MV-4-11 (cell line): ENCODE data around the gene FRA10AC1.

ENCODE experiments used
- DNase-seq: peaks from one replicate; lab custom pipeline; 2025; lab: John Stamatoyannopoulos, UW

The FRA10AC1 gene

DNA sequence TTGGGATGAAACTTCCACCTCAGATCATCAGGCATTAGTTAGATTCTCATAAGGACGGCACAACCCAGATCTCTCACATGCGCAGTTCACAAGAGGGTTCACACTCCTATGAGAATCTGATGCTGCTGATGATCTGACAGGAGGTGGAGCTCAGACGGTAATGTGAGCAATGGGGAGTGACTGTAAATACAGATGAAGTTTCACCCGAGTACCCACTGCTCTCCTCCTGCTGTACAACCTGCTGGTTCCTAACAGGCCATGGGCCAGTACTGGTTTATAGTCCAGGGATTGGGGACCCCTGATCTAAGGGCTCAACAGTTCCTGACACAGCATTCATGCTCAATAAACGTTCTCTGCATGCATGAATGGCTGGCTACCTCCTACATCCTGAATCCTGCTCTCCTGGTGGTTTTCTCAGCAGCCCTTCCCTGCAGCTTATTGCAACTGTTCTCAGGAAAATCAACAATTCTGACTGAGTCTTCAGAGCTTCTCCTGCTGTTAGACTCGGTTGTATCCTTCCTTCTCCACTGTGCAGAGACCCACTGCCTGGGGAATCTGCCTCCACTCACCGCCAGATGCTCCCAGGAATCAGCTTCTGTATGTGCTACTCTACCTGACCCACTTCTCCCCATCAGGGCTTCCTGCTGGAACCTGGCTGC lies 72.6 kb downstream of the FRA10AC1 start:
- no peak for DNase-seq

DNA sequence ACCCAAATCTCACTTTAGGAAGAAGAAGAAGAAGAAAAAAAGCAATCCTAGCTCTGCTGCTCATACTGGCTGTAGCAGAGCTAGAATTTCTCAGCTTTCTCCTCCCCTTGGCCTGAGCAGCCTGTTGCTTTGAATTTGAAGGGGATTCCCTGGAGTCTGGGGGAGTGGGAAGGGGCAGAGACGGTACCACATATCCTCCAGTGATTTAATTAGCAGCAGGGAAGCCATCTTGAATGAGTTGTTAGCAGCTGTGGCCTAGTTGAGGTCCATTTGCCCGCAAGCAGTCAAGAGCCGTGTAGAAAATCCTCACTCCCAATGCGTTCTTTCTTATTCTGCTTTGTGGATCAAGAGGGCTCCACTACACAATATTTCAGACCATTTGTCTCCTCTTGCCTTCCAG lies 73.5 kb downstream of the FRA10AC1 start:
- no peak for DNase-seq

- no peak for DNase-seq
Measured at GRCh38 chr10:93622942-93623341, 79.5 kb downstream of the FRA10AC1 start.

DNA sequence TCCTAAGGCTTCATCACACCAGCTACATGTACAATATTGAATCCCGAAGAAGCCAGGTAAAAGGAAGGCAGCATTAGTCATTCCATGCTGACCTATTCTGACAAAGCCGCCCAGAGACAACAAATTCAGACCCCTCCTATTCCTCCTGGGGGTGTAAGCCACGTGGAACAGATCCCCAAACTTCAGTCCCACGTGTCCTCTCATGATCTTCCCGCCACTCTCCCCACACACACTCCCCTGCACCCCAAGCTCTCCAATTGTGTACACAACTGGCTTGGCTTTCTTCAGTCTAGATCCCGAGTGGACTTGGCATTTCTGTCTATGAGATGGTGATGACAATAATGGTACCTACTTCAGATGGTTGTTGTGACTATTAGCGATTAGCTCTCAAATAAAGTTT lies 81.5 kb downstream of the FRA10AC1 start:
- no peak for DNase-seq
